Activated CD4-positive, alpha-beta T cell treated with anti-CD3 and anti-CD28 coated beads for 48 hours (primary cell): ENCODE results near the gene H6PD.

Experiments used
- DNase-seq: peaks from one replicate; pipeline ENCODE4 v3.0.0-alpha.2; 2020

Gene H6PD

GRCh38 chr1:9300573-9300972 is 66.0 kb downstream of the H6PD start:
- DNase-seq: no peak

GRCh38 chr1:9302745-9303524 is 68.4 kb downstream of the H6PD start:
- DNase-seq: no peak

GRCh38 chr1:9303916-9304315 is 69.3 kb downstream of the H6PD start:
- no peak for DNase-seq

GRCh38 chr1:9305216-9305615 is 70.6 kb downstream of the H6PD start:
- DNase-seq: no peak

- DNase-seq: no peak
These were observed 71.4 kb downstream of the H6PD start for GRCh38 chr1:9306006-9306405.

- no peak for DNase-seq
These were observed 72.7 kb downstream of the H6PD start for GRCh38 chr1:9307303-9307702.

- no peak for DNase-seq
These were observed 73.7 kb downstream of the H6PD start for GRCh38 chr1:9308236-9308785.

- DNase-seq: no peak
These were observed 74.5 kb downstream of the H6PD start for GRCh38 chr1:9309080-9309479.

- no peak for DNase-seq
These were observed 75.4 kb downstream of the H6PD start for GRCh38 chr1:9309991-9310390.

- no peak for DNase-seq
These were observed 76.5 kb downstream of the H6PD start for GRCh38 chr1:9311029-9311428.

- DNase-seq: no peak
These were observed 76.9 kb downstream of the H6PD start for GRCh38 chr1:9311479-9311878.

GRCh38 chr1:9312168-9312720 is 77.7 kb downstream of the H6PD start:
- no peak for DNase-seq

- DNase-seq: no peak
These were observed 79.0 kb downstream of the H6PD start for GRCh38 chr1:9313576-9313975.

GRCh38 chr1:9314111-9314510 is 79.5 kb downstream of the H6PD start:
- no peak for DNase-seq

GRCh38 chr1:9314711-9315379 is 80.3 kb downstream of the H6PD start:
- no peak for DNase-seq

- peak; percentile 78 for DNase-seq
These were observed 81.0 kb downstream of the H6PD start for GRCh38 chr1:9315411-9316079.

- DNase-seq: peak; percentile 60
These were observed 81.5 kb downstream of the H6PD start for GRCh38 chr1:9316080-9316444.

- DNase-seq: no peak
These were observed 81.9 kb downstream of the H6PD start for GRCh38 chr1:9316512-9316911.

GRCh38 chr1:9317072-9317471 is 82.5 kb downstream of the H6PD start:
- no peak for DNase-seq

- DNase-seq: peak; percentile 17
These were observed 83.2 kb downstream of the H6PD start for GRCh38 chr1:9317591-9318417.

GRCh38 chr1:9319208-9319788 is 84.7 kb downstream of the H6PD start:
- DNase-seq: no peak
